ENCODE results near the gene ATP1B4.

ATP1B4 gene

GRCh38 chrX:120372667-120373370, 10.9 kb downstream of the ATP1B4 start:
- no peak overlapping the region for H3K9ac ChIP-seq (ENCODE audit: low read depth, low read length)
- H3K27ac ChIP-seq (ENCODE audit: low read length), result no peak overlapping the region
- no peak for DNase-seq
- H3K27me3 ChIP-seq (ENCODE audit: insufficient read depth, low read length, poor library complexity), result no peaks in the 10 kb centered on the region
- H3K4me2 ChIP-seq (ENCODE audit: insufficient read depth, low read length), result no peak overlapping the region
- H3K4me3 ChIP-seq (ENCODE audit: low read depth in 1 of 2, low read length in 2 of 2), result no peak overlapping the region
- no peaks in the 10 kb centered on the region for H3K9me3 ChIP-seq (ENCODE audit: insufficient read depth, low read length, severe bottlenecking)
- no peaks in the 10 kb centered on the region for H4K20me1 ChIP-seq (ENCODE audit: insufficient read depth, low read length)
- no peak overlapping the region for H2AFZ ChIP-seq (ENCODE audit: low read depth, low read length)
- no peak for TF ChIP-seq CTCF (IDR thresholded peaks at IDR 0.05; ENCODE audit: borderline replicate concordance, extremely low read depth, low read length, poor library complexity, severe bottlenecking)
- no peak for TF ChIP-seq EZH2 (IDR thresholded peaks at IDR 0.05; ENCODE audit: borderline replicate concordance, low read depth, low read length, severe bottlenecking)
- no peaks in the 10 kb centered on the region for H3K79me2 ChIP-seq (ENCODE audit: insufficient read depth, low read length)
- no peak for ATAC-seq (ENCODE audit: insufficient read depth, low read depth)
- H3K36me3 ChIP-seq (ENCODE audit: insufficient read depth, low read length), result no peaks in the 10 kb centered on the region
- no peaks in the 10 kb centered on the region for H3K4me1 ChIP-seq (ENCODE audit: insufficient read depth, low read length)

- Histone ChIP-seq H3K9me3 (ENCODE audit: insufficient read depth, low read length, severe bottlenecking) (no peaks in the 10 kb centered on the region), H3K9ac (ENCODE audit: low read depth, low read length) (no peak overlapping the region), H3K4me3 (ENCODE audit: low read depth in 1 of 2, low read length in 2 of 2) (no peak overlapping the region), H3K79me2 (ENCODE audit: insufficient read depth, low read length) (no peaks in the 10 kb centered on the region), H3K4me2 (ENCODE audit: insufficient read depth, low read length) (no peak overlapping the region), H3K36me3 (ENCODE audit: insufficient read depth, low read length) (no peaks in the 10 kb centered on the region), H3K27ac (ENCODE audit: low read length) (no peak overlapping the region), H3K27me3 (ENCODE audit: insufficient read depth, low read length, poor library complexity) (no peaks in the 10 kb centered on the region), H2AFZ (ENCODE audit: low read depth, low read length) (no peak overlapping the region), H4K20me1 (ENCODE audit: insufficient read depth, low read length) (no peaks in the 10 kb centered on the region), H3K4me1 (ENCODE audit: insufficient read depth, low read length) (no peaks in the 10 kb centered on the region)
- no peak for TF ChIP-seq CTCF (IDR thresholded peaks at IDR 0.05; ENCODE audit: borderline replicate concordance, extremely low read depth, low read length, poor library complexity, severe bottlenecking)
- no peak for TF ChIP-seq EZH2 (IDR thresholded peaks at IDR 0.05; ENCODE audit: borderline replicate concordance, low read depth, low read length, severe bottlenecking)
- no peak for ATAC-seq (ENCODE audit: insufficient read depth, low read depth)
- DNase-seq, result no peak
Observed at GRCh38 chrX:120377179-120377578, 15.3 kb downstream of the ATP1B4 start.

- no peak overlapping the region for H3K4me3 ChIP-seq (ENCODE audit: low read depth in 1 of 2, low read length in 2 of 2)
- H3K27ac ChIP-seq (ENCODE audit: low read length), result no peak overlapping the region
- H3K27me3 ChIP-seq (ENCODE audit: insufficient read depth, low read length, poor library complexity), result no peaks in the 10 kb centered on the region
- H3K79me2 ChIP-seq (ENCODE audit: insufficient read depth, low read length), result no peaks in the 10 kb centered on the region
- H2AFZ ChIP-seq (ENCODE audit: low read depth, low read length), result no peak overlapping the region
- no peak for ATAC-seq (ENCODE audit: insufficient read depth, low read depth)
- H4K20me1 ChIP-seq (ENCODE audit: insufficient read depth, low read length), result no peaks in the 10 kb centered on the region
- H3K9ac ChIP-seq (ENCODE audit: low read depth, low read length), result no peak overlapping the region
- no peak overlapping the region for H3K4me2 ChIP-seq (ENCODE audit: insufficient read depth, low read length)
- H3K4me1 ChIP-seq (ENCODE audit: insufficient read depth, low read length), result no peaks in the 10 kb centered on the region
- no peaks in the 10 kb centered on the region for H3K36me3 ChIP-seq (ENCODE audit: insufficient read depth, low read length)
- no peak for DNase-seq
- TF ChIP-seq CTCF (IDR thresholded peaks at IDR 0.05; ENCODE audit: borderline replicate concordance, extremely low read depth, low read length, poor library complexity, severe bottlenecking) (no peak), EZH2 (IDR thresholded peaks at IDR 0.05; ENCODE audit: borderline replicate concordance, low read depth, low read length, severe bottlenecking) (no peak)
- no peaks in the 10 kb centered on the region for H3K9me3 ChIP-seq (ENCODE audit: insufficient read depth, low read length, severe bottlenecking)
Observed at GRCh38 chrX:120377715-120378114, 15.8 kb downstream of the ATP1B4 start.

Measured in DND-41 (cell line).